ENCODE data around the gene IRS1. TPM values are rescaled to one million over a fixed set of nuclear protein-coding genes. Genes with fewer than 3 reads are reported as not detected.

IRS1 gene
- total RNA-seq, 1 experiment from 2014 or later, result 34.4 TPM

- H3K9me3 Mint-ChIP-seq (ENCODE audit: low read depth, unreplicated experiment), result no peaks in the 10 kb centered on the region
- H3K36me3 Mint-ChIP-seq (ENCODE audit: insufficient read depth, unreplicated experiment), result peaks cover 78% of the 10 kb centered on the region
- H3K27ac Mint-ChIP-seq (ENCODE audit: unreplicated experiment), result peak overlapping the region; percentile 45
- no peak for TF ChIP-seq CTCF (IDR thresholded peaks at IDR 0.05; ENCODE audit: unreplicated experiment)
- intact Hi-C loops (cut with micrococcal nuclease; ENCODE audit: unreplicated experiment), result no loop called here
- peak overlapping the region; percentile 87 for H3K4me3 Mint-ChIP-seq (ENCODE audit: low read depth, unreplicated experiment)
- H3K27me3 Mint-ChIP-seq (ENCODE audit: unreplicated experiment), result no peaks in the 10 kb centered on the region
- no TSS peak for BruUV-seq (replicated peaks)
- H3K4me1 Mint-ChIP-seq (ENCODE audit: low read depth, unreplicated experiment), result peaks cover 65% of the 10 kb centered on the region
- CTCF ChIA-PET, result interaction anchor here (1.2 to 1.3 kb wide), 3 partner anchors 124 to 909 kb away, joined by 3 read pairs; no protein-coding TSS in a partner anchor
- DNase-seq, result no peak
Observed at GRCh38 chr2:226797989-226798421, 1.6 kb downstream of the IRS1 start.

- no TSS peak for BruUV-seq (replicated peaks)
- no peak for DNase-seq
- Mint-ChIP-seq H3K4me3 (ENCODE audit: low read depth, unreplicated experiment) (peak overlapping the region; percentile 87), H3K36me3 (ENCODE audit: insufficient read depth, unreplicated experiment) (peaks cover 80% of the 10 kb centered on the region), H3K27ac (ENCODE audit: unreplicated experiment) (peak overlapping the region; percentile 75), H3K27me3 (ENCODE audit: unreplicated experiment) (no peaks in the 10 kb centered on the region), H3K9me3 (ENCODE audit: low read depth, unreplicated experiment) (no peaks in the 10 kb centered on the region), H3K4me1 (ENCODE audit: low read depth, unreplicated experiment) (peaks cover 63% of the 10 kb centered on the region)
- CTCF ChIA-PET, result interaction anchor here (1.2 to 1.3 kb wide), 2 partner anchors 124 to 908 kb away, joined by 3 read pairs; no protein-coding TSS in a partner anchor
- TF ChIP-seq CTCF (IDR thresholded peaks at IDR 0.05; ENCODE audit: unreplicated experiment), result no peak
- intact Hi-C loops (cut with micrococcal nuclease; ENCODE audit: unreplicated experiment), result no loop called here
Observed at GRCh38 chr2:226797289-226797988, 2.2 kb downstream of the IRS1 start.

GRCh38 chr2:226796840-226797288 is 2.8 kb downstream of the IRS1 start:
- peaks cover 86% of the 10 kb centered on the region for H3K36me3 Mint-ChIP-seq (ENCODE audit: insufficient read depth, unreplicated experiment)
- intact Hi-C loops (cut with micrococcal nuclease; ENCODE audit: unreplicated experiment), result no loop called here
- CTCF ChIA-PET, result no interaction called here
- H3K4me3 Mint-ChIP-seq (ENCODE audit: low read depth, unreplicated experiment), result peak overlapping the region; percentile 87
- peak; percentile 49 for TF ChIP-seq CTCF (IDR thresholded peaks at IDR 0.05; ENCODE audit: unreplicated experiment)
- H3K4me1 Mint-ChIP-seq (ENCODE audit: low read depth, unreplicated experiment), result peaks cover 63% of the 10 kb centered on the region
- H3K9me3 Mint-ChIP-seq (ENCODE audit: low read depth, unreplicated experiment), result no peaks in the 10 kb centered on the region
- H3K27ac Mint-ChIP-seq (ENCODE audit: unreplicated experiment), result peak overlapping the region; percentile 75
- DNase-seq, result peak; percentile 35
- no peaks in the 10 kb centered on the region for H3K27me3 Mint-ChIP-seq (ENCODE audit: unreplicated experiment)
- BruUV-seq (replicated peaks), result TSS peak; percentile 4

GRCh38 chr2:226796012-226796839 is 3.4 kb downstream of the IRS1 start:
- H3K27me3 Mint-ChIP-seq (ENCODE audit: unreplicated experiment), result no peaks in the 10 kb centered on the region
- H3K9me3 Mint-ChIP-seq (ENCODE audit: low read depth, unreplicated experiment), result no peaks in the 10 kb centered on the region
- CTCF ChIA-PET, result interaction anchor here (1.1 kb wide), 1 partner anchor 317 kb away, joined by 3 read pairs; no protein-coding TSS in a partner anchor
- no peak for TF ChIP-seq CTCF (IDR thresholded peaks at IDR 0.05; ENCODE audit: unreplicated experiment)
- intact Hi-C loops (cut with micrococcal nuclease; ENCODE audit: unreplicated experiment), result no loop called here
- DNase-seq, result no peak
- peak overlapping the region; percentile 75 for H3K27ac Mint-ChIP-seq (ENCODE audit: unreplicated experiment)
- H3K4me1 Mint-ChIP-seq (ENCODE audit: low read depth, unreplicated experiment), result peaks cover 60% of the 10 kb centered on the region
- H3K4me3 Mint-ChIP-seq (ENCODE audit: low read depth, unreplicated experiment), result peak overlapping the region; percentile 87
- BruUV-seq (replicated peaks), result no TSS peak
- peaks cover 87% of the 10 kb centered on the region for H3K36me3 Mint-ChIP-seq (ENCODE audit: insufficient read depth, unreplicated experiment)
